Right ventricle myocardium inferior (tissue), 1 donor: ENCODE results near the gene MRPS9. TPM values are rescaled to one million over a fixed set of nuclear protein-coding genes. Genes with fewer than 3 reads are reported as not detected.

Source experiments
- ATAC-seq: fragments of 200-7000 bp; cut with Tn5 transposase; one replicate; pipeline ENCODE4 v1.9.1; 2020; ENCODE audit warnings: mild to moderate bottlenecking, moderate library complexity
- DNase-seq: peaks from one replicate; pipeline ENCODE4 v3.0.0; 2021; ENCODE audit errors: missing footprints
- intact Hi-C: fragments of 100-400 bp; cut with DNase I; formaldehyde crosslinking; loops from one replicate; pipeline ENCODE4 v1.11.0; 2022
- total RNA-seq: library from RNA; stranded (reverse); fragmentation: NEBNext Ultra II Directional; extraction: Animal tissue kit (Norgen Biotek cat#: 25700); gene quantifications from one replicate; pipeline ENCODE4 v1.2.1, GENCODE V29; 2021
- donor health status: DM: no; HTN: yes; CAD: no; lungs with severe emphysema.

The MRPS9 gene
- total RNA-seq, 1 donor from 2014 or later = 70.3 TPM

DNA sequence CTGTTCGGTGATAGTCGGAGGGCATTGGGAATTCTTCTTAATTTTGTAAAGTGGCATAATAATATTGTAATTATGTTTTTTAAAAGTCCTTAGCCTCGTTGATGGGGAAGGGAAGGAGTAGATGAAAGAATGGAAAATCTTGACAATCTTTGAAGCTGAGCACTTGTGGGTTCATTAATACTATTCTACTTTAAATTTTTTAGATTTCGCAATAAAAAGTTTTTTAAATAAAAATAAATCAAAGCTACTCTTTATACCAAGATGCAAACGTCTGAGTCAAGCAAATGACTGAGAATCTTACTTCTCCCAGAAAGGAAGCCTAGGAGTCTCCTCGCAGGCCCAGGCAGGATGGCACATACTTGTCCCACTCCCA, 105.2 kb downstream of the MRPS9 start:
- DNase-seq (no peak), ATAC-seq (no peak)
- intact Hi-C loops = no loop called here

- no peak for DNase-seq
- intact Hi-C loops = no loop called here
- ATAC-seq = peak; percentile 20
Measured at GRCh38 chr2:105143467-105144151, 105.7 kb downstream of the MRPS9 start.

- intact Hi-C loops = no loop called here
- DNase-seq (no peak), ATAC-seq (no peak)
Measured at GRCh38 chr2:105144152-105144940, 106.5 kb downstream of the MRPS9 start.

- no peak for ATAC-seq
- intact Hi-C loops = no loop called here
- DNase-seq = no peak
Measured at GRCh38 chr2:105144941-105145300, 107.1 kb downstream of the MRPS9 start.

- no peak for DNase-seq
- no peak for ATAC-seq
- intact Hi-C loops = no loop called here
Measured at GRCh38 chr2:105149272-105149671, 111.4 kb downstream of the MRPS9 start.

Other genes starting within 250 kb of the MRPS9 start
- gene POU3F3, start 184.0 kb upstream of the MRPS9 start, total RNA-seq = not detected
- gene GPR45, start 203.7 kb downstream of the MRPS9 start, total RNA-seq = not detected